Measurements from ENCODE around the gene PPM1M.

- no peak for TF ChIP-seq CTCF (conservative IDR thresholded peaks at IDR 0.05)
- TF ChIP-seq EZH2 (IDR thresholded peaks at IDR 0.05; ENCODE audit: low read depth): no peak
Observed at GRCh38 chr3:52249683-52250082, 4.1 kb downstream of the PPM1M start.
